HG03571 (cell line): Measurements from ENCODE around the gene SMARCE1.

Experiments used
- ATAC-seq: cut with Tn5 transposase; IDR thresholded peaks from one replicate; pipeline ENCODE4 v1.9.1; 2021; ENCODE audit not compliant: unreplicated experiment

SMARCE1 gene

DNA sequence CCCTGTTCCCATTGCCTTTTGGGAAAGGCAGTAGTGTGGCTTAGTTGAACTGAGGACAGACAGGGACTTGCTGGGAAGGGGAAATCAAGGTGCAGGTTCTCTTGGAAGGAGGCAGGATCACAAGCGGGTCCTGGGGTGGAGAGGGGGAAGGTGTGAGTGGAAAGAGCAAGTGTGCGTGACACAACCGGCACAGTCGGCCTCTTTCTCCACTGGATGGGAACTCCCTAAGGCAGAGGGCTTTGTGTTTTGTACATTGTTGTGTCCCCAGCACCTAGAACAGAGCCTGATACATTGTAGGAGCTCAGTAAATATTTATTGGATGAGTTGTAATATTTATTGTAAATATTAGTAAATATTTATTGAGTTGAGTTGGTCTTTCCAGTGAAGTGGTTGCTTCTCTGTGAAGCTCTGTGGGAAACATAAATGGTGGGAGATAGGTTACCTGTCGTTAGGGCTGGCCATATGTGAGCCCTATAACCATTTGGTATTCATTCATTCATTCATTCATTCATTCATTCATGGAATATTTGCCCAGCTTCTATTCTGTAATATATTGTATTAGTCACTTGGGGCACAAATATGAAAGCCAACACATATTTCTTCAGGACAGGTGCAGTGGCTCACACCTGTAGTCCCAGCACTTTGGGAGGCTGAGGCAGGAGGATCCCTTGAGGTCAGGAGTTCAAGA is 34.0 kb downstream of the SMARCE1 start:
- no peak for ATAC-seq

DNA sequence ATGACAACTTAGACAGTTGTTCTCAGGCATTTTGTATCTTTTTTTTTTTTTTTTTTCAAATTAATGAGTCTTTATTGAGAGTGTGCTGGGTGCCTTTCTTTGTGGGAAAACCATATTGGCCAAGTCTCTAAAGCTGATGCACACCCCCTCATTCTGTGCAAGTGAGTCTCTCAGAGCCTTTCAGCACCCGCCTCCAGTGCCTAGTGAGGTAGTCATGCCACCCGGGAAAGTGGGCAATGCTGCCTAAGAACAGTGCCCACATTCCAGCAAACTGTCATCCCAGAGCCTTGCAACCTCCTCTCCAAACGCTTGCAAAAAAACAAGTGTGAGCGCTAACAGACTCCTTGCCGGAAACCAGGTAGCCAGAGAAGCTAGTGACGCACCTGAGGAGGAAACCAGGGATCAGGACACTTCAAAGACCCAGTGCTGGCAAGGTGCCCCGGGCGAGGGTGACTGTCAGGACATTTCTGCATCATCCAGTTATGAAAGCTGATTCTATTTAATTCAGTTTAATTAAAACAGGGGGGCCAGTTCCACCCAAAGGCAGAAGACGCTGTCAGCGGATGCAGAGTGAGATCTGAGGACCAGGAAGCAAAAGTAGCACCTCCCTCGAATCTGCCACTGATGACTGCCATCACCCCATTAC is 34.9 kb downstream of the SMARCE1 start:
- no peak for ATAC-seq

DNA sequence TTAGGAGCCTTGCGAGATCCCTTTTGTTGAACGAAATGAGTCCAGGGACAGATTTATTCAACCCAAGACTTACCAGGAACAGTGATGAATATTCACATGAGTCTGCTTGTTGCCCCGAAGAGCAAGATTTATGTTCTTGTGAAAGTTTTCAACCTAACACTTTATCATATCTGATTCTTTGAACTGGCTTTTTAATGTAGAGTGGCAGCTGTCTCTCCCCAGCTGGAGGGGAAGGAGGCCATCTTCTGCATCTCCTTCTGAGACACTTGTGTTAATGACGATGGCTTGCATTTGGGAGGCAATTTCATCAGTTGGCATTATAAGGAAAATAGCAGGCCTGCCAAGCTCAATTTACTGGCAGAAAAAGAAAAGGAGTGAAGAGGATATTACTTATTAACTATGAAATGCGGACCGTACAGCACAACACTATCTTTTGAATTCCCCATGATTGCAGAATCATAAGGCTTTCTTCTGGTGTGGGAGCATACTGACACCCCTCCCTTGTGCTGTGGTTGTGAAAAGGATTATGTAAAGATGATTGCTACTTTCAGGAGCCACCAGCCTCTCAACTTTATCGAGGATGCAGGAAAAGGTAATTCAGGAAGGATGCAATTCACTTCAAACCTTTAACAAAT is 35.7 kb downstream of the SMARCE1 start:
- ATAC-seq: no peak

GRCh38 chr17:40610359-40610758 is 37.3 kb downstream of the SMARCE1 start:
- ATAC-seq: no peak

DNA sequence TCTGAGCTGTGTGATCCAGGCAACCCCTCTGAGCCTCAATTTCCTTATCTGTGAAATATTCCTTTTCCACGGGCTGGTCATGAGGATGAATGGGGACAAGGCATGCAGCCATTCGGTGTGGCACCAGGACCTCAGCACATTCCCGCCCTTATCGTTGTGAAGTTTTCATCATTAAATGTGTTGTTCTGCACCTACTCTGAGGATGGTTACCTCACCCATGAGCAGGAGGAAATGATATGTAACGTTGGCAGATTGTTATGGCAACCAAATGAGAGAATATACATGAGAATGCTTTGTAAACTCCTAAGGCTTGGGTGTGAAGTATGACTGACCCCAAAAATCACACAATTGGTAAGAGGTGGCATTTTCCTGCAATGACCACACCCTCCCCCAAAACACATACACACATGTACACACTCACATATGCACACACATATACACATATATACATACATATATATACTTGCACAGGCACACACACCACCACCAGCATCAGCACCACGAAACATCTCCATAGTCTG is 39.5 kb downstream of the SMARCE1 start:
- ATAC-seq: no peak

- no peak for ATAC-seq
Measured at GRCh38 chr17:40607641-40608040, 40.0 kb downstream of the SMARCE1 start.

- no peak for ATAC-seq
Measured at GRCh38 chr17:40606548-40607353, 40.9 kb downstream of the SMARCE1 start.

DNA sequence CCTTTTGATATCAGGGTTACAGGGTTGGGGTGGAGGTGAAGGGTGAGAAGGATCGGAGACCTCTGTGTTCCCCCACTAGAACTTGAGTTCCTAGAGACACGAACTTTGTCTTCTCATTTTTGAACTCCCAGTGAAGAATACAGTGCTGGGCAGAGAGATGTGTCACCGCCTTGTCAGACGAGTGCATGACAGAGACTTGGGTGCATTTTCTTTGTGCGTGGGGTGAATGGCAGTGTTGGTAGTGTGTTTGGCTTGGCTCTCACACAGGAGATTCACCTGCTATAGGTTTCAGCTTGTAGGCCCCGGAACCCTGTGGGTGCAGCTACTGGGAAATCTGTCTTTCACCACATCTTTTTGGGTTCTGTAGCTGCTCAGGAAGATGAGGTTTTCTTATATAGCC is 42.3 kb downstream of the SMARCE1 start:
- ATAC-seq: no peak

DNA sequence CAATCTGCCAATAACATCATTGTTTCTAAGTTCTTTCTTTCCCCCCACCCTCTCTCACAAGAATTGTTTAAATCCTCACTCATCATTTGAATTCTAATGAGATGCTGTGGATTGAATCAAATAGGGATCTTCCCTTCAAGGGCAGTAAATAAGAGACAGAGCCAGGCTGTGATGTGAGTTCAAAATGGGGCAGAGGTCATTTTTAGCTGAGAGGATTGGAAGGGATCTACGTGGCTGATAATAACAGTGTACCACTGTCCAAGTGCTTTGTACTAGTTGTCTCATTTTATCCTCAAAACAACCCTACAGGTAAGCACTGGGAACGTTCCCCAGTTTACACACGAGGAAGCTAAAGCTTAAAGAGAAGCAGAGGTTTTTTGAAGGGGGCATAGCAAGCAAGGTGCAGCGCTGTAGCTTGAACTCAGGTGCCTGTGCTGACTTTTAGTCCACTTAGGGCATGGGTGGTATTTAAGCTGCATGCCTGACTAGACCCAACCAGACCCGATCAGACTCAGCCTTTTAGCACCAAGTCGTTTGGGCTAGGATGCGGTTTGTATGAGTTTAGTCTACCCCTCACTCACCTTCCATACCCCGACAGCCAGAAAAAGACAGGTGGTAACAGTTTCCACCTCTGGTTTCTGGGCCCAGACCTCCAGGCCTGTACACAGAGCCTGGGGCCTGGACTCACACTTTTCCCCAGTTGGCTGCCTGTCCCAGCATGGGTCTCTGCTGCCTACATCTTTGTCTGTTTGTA is 43.1 kb downstream of the SMARCE1 start:
- no peak for ATAC-seq

DNA sequence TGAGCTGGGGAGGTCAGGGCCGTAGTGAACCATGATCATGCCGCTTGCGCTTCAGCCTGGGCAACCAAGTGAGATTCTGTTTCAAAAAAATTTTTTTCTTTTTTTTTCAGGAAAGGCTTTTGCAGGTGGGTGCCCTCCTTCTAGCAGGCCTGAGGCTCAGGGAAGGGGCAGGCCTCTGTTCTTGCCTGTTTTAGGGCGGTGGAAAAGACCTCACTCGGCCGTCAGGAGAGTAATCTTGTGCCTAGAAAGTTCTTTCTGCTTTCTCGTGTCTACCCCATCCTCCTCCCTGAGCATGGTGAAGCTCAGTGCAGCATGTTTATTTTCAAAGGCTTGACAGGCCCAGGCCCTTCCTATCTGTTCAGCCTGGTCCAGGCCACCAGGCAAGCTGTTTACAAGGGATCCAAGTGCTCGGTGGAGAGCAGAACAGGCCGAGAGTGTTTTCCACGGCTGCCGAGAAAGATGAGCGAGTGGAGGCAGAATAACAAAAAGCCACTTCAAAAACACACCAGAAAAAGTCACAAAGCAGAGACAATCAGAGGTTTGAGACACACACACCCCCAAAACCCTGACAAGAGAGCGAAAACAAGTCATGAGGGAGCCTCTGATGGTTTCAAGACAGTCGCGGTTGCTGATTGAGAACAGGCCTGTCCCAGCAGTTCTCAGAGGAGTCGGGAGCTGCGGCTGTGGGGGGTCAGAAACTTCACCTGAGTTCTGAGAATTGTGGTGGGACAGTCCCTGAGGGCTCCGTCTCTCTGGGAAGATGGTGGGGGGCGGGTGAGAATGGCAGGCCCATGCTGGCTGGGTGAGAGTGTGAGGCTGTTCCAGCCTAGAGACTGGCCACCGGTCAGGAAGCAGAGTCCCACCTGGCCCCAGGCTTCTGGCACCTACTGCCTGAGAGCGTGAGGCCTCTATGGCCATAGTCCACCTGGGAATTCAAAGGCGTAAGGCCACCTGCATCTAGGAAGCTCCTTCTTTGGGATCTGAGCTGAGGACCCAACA is 44.9 kb downstream of the SMARCE1 start:
- no peak for ATAC-seq

DNA sequence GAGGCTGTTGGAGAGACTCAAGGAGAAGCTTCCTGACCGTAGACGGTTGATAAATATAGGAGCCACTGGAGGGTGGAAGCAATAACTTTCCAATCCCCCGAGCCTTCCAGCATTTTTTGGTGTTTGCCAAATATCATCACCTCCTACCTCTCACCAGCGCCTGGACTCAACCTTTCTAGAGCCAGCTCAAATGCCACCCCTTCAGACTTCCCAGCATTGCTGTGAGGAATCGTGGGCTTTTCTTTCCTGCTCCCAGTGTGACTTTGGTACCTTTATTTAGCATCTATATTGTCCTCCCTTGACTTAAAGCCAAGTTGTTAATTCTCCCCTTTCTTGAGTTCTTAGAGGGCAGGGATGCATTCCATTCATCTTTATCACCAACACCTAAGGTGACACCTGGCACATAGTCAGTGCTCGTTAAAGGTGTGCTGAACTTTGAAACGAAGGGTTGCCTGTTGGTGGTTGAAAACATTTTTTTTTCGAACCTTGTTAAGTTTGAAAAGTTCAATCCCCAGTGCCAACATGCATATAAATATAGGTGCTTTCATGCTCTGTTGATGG is 47.1 kb downstream of the SMARCE1 start:
- ATAC-seq: no peak

DNA sequence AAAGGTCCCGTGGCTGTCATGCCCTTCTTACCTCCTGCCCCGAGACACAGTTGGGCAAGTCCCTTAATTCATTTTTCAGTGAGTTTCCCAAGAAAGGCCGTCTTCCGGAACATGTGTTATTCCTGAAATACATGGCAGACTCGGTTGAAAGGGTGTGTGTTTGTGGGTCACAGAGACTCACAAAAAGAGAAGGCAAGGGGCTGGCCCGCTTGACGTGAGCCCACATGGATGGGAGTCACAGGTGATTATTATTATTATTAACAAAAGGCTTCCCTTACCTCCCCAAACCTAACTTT is 48.2 kb downstream of the SMARCE1 start:
- ATAC-seq: peak; percentile 4

DNA sequence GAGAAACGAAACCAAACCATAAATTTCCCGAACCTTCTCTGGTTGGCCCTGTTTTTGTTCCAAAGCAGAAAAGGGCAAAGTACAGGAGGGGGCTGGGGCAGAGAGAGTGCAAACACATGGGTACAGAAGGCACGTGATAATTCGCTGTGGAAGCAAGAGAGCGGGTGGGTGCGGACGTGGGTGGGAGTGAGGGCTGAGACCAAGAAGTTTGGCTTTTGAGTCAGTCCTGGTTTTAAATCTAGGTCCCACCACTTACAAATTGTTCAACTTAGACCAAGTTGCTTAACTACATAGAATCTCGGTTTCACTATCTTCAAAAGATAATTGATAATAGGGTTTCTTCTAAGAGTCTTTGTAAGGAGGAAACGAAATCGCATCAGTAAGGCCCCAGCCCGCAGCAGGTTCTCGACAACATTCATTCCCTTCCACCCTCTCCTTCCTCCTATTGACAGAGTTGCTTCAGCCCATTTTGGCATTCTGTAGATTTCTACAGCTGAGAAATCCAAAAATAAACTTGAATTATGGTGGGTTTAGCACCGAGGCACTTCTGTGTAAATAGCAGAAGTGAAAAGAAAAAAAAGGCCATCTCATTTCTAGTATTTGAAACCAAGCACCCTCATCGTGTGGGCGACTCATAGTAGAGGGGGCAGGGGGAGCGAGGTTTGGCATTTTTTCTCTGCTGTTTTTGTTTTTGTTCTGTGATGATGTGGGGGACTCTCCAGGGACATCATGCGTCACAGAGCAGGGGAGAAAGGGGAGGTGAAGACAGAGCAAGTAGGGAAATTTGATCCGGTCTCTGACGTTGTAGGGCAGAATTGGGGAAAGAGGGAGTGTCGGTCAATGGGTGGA is 48.8 kb downstream of the SMARCE1 start:
- peak; percentile 55 for ATAC-seq

GRCh38 chr17:40598301-40598618 is 49.4 kb downstream of the SMARCE1 start:
- no peak for ATAC-seq

GRCh38 chr17:40597556-40598300 is 49.9 kb downstream of the SMARCE1 start:
- ATAC-seq: no peak

GRCh38 chr17:40597156-40597555 is 50.5 kb downstream of the SMARCE1 start:
- ATAC-seq: no peak

- no peak for ATAC-seq
Measured at GRCh38 chr17:40596261-40596919, 51.2 kb downstream of the SMARCE1 start.
